Measurements from ENCODE around the gene SIAH2.
A peak's percentile ranks its signal among the peaks of the same experiment; 100 is the strongest.

The SIAH2 gene

DNA sequence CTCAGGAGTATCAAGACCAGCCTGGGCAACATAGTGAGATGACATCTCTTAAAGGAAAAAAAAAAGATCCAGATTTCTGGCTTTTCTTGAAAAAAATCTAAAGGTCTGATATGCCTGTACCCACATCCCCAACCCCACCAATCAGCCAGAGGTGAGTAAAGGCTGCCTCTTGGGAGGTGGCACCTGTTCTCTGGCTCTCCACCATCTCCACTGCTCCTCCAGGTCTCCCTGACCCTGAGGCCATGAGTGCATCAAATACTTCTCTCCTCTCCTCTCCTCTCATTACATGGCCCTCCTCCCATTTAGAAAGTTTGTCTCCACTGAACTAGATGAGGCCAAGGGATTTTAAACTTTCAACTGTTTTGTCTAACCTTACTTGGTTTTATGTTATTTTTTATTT, 5.2 kb downstream of the SIAH2 start:
- Histone ChIP-seq H4K20me1 (peaks cover 22 to 95% (median 70%) of the 10 kb centered on the region in 11 experiments; a peak in 20 of 22 replicates), H3K36me3 (peaks cover 8 to 68% (median 57%) of the 10 kb centered on the region in 11 experiments), H3K27ac (no peak overlapping the region), H3K4me1 (peaks cover 27 to 49% (median 38%) of the 10 kb centered on the region in 10 experiments), H3K27me3 (no peaks in the 10 kb centered on the region), H3K4me2 (peak overlapping the region in 7 of 11 experiments; percentile 28 to 97 (median 89); a peak in 8 of 22 replicates), H3K4me3 (no peak overlapping the region), H3K9me3 (replicated peaks in 1 of 11) (peaks cover 0 to 16% (median 0%) of the 10 kb centered on the region in 11 experiments; a peak in 4 of 22 replicates), H3K9ac (no peak overlapping the region)
- TF ChIP-seq Cebpa-rat (IDR thresholded peaks at IDR 0.05), result no peak

DNA sequence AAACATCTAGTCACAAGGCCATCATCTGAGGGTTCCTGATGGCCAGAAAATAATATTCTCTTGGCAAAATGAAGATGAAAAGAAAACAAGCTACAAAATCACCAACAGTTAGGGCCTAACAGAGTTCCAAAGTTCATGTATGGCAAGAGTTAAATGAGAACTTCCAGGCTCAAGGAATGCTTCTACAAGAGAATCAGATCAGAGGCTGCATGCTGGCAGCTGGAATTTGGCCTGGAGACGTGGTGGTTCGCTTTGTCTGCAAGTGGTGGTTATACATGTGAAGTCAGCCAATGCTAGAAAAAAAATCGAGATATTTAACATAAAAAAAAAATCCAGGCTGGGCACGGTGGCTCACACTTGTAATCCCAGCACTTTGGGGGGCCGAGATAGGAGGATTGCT, 5.6 kb downstream of the SIAH2 start:
- H3K27ac ChIP-seq, result no peak overlapping the region
- peaks cover 11 to 72% (median 58%) of the 10 kb centered on the region in 11 experiments for H3K36me3 ChIP-seq
- H3K4me1 ChIP-seq, result peaks cover 31 to 51% (median 39%) of the 10 kb centered on the region in 10 experiments
- H3K27me3 ChIP-seq, result no peaks in the 10 kb centered on the region
- peak overlapping the region in 4 of 11 experiments; percentile 86 to 96 (median 88); a peak in 4 of 22 replicates for H3K4me2 ChIP-seq
- H3K4me3 ChIP-seq, result no peak overlapping the region
- H3K9ac ChIP-seq, result no peak overlapping the region
- TF ChIP-seq Cebpa-rat (IDR thresholded peaks at IDR 0.05), result no peak
- peaks cover 24 to 95% (median 71%) of the 10 kb centered on the region in 11 experiments; a peak in 20 of 22 replicates for H4K20me1 ChIP-seq
- H3K9me3 ChIP-seq (replicated peaks in 1 of 11), result peaks cover 0 to 16% (median 0%) of the 10 kb centered on the region in 11 experiments; a peak in 4 of 22 replicates

DNA sequence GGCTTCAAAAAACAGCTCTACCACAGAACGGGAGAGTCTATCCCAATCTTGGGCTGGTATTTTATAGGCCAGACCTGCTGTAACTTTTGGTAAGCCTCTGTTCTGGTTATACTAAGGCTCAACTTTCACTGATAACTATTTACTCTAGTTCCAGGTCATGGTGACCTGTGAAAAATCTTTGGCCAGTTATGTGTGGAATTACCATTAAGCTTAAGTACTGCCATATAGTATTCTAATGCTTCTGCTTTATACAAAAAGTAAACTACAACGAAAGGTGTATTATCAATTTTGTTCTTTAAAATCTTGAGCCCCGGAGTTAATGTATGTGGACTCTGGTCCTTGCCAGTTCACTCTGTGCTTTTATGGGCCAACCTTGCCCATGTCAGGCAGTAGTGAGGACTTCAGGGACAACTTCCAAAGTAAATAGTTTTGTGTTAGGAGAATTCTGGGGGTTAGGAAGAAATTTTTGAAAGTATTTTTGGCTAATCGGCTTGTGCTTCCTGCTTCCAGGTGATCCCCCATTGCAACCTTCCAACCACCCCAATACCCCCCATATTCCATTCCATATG, 6.4 kb downstream of the SIAH2 start:
- no peak for TF ChIP-seq Cebpa-rat (IDR thresholded peaks at IDR 0.05)
- Histone ChIP-seq H3K9ac (no peak overlapping the region), H3K27me3 (no peaks in the 10 kb centered on the region)

DNA sequence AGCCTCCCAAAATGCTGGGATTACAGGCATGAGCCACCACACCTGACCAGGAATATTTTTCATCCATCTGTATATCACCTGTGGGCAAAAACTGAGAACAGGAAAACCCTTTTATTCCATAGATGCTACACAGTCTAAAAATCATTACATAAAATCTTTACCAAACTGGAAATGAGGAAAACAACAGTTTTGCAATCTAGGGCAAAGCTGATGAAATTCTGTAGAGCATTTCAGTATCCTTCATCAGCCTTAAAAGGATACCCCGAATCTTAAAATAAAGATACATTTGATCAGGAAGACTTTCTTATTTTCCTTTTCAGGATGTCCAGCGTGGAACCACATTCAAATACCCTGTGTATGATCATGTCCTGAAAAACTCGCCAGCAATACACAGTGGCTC, 7.1 kb downstream of the SIAH2 start:
- Histone ChIP-seq H3K4me1 (peaks cover 36 to 58% (median 47%) of the 10 kb centered on the region in 10 experiments), H3K27ac (peak overlapping the region in 3 of 11 experiments; percentile 11 to 32 (median 11); a peak in 3 of 22 replicates), H3K9ac (no peak overlapping the region), H3K9me3 (replicated peaks in 1 of 11) (peaks cover 0 to 16% (median 0%) of the 10 kb centered on the region in 11 experiments; a peak in 4 of 22 replicates), H3K4me3 (no peak overlapping the region), H3K27me3 (no peaks in the 10 kb centered on the region), H3K4me2 (peak overlapping the region in 4 of 11 experiments; percentile 3 to 31 (median 25); a peak in 4 of 22 replicates), H4K20me1 (peaks cover 25 to 95% (median 72%) of the 10 kb centered on the region in 11 experiments; a peak in 20 of 22 replicates), H3K36me3 (peaks cover 11 to 86% (median 66%) of the 10 kb centered on the region in 11 experiments)
- no peak for TF ChIP-seq Cebpa-rat (IDR thresholded peaks at IDR 0.05)

More for the DNA sequence above, 6.4 kb downstream of the SIAH2 start:
- Histone ChIP-seq H3K36me3 (peaks cover 11 to 80% (median 63%) of the 10 kb centered on the region in 11 experiments), H3K4me1 (peaks cover 34 to 56% (median 46%) of the 10 kb centered on the region in 10 experiments), H4K20me1 (peaks cover 27 to 95% (median 72%) of the 10 kb centered on the region in 11 experiments; a peak in 20 of 22 replicates), H3K9me3 (replicated peaks in 1 of 11) (peaks cover 0 to 16% (median 0%) of the 10 kb centered on the region in 11 experiments; a peak in 4 of 22 replicates), H3K4me2 (peak overlapping the region in 4 of 11 experiments; percentile 10 to 31 (median 25); a peak in 4 of 22 replicates), H3K4me3 (no peak overlapping the region), H3K27ac (peak overlapping the region in 2 of 11 experiments; percentile 11 to 32; a peak in 3 of 22 replicates)

DNA sequence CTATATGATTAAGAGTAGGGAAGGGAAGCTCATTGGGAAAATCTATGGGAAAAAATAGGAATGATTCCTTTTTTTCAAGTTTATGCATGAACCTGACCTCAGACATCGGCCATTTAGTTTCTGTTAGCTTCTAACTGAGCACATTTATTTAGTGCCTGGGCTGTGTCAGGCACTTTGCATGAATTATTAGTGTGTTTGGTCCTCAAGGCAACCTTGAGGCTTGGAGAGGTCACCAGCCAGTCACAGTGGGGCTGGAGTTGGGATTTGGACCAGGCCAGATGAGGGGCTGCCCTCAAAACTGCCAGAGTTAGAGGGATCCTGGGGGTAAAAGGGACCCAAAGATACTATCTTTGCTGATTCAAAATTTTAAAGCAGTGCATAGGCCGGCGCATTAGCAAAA, 8.1 kb downstream of the SIAH2 start:
- H3K4me3 ChIP-seq, result no peak overlapping the region
- H3K4me1 ChIP-seq, result peaks cover 31 to 58% (median 48%) of the 10 kb centered on the region in 10 experiments
- no peak overlapping the region for H3K9ac ChIP-seq
- TF ChIP-seq Cebpa-rat (IDR thresholded peaks at IDR 0.05), result no peak
- no peaks in the 10 kb centered on the region for H3K27me3 ChIP-seq
- H3K4me2 ChIP-seq, result no peak overlapping the region
- peaks cover 0 to 16% (median 0%) of the 10 kb centered on the region in 11 experiments; a peak in 4 of 22 replicates for H3K9me3 ChIP-seq (replicated peaks in 1 of 11)
- H3K27ac ChIP-seq, result no peak overlapping the region
- peaks cover 11 to 92% (median 69%) of the 10 kb centered on the region in 11 experiments for H3K36me3 ChIP-seq
- peaks cover 18 to 95% (median 69%) of the 10 kb centered on the region in 11 experiments; a peak in 19 of 22 replicates for H4K20me1 ChIP-seq

DNA sequence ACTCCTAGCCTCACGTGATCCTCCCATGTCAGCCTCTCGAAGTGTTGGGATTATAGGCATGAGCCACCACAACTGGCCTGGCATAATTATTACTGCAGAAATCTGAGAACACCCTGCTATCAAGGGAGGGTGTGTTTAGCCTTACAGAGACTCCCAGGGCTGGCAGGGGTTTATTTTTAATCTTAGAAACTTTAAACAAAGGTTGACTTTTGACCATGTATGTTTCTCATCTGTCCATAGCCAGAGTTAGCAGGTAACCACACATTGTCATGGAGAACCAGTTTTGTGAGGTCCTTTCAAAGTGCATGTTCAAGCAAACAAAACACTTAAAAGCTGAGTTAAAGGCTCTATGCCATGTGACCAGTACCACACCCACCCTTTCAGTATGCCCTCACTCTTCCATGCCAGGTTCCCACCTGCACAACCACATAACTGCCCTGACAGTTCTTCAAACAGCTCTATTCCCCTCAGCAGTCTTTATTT, 11.1 kb downstream of the SIAH2 start:
- Histone ChIP-seq H3K4me2 (peak overlapping the region in 4 of 11 experiments; percentile 3 to 35 (median 19); a peak in 4 of 22 replicates), H3K9me3 (replicated peaks in 1 of 11) (peaks cover 0 to 14% (median 0%) of the 10 kb centered on the region in 11 experiments; a peak in 4 of 22 replicates), H3K36me3 (peaks cover 11 to 64% (median 45%) of the 10 kb centered on the region in 11 experiments), H4K20me1 (peaks cover 36 to 95% (median 72%) of the 10 kb centered on the region in 11 experiments; a peak in 18 of 22 replicates), H3K27ac (no peak overlapping the region), H3K4me3 (no peak overlapping the region), H3K27me3 (no peaks in the 10 kb centered on the region), H3K4me1 (peaks cover 33 to 66% (median 54%) of the 10 kb centered on the region in 10 experiments), H3K9ac (no peak overlapping the region)
- TF ChIP-seq Cebpa-rat (IDR thresholded peaks at IDR 0.05), result no peak

DNA sequence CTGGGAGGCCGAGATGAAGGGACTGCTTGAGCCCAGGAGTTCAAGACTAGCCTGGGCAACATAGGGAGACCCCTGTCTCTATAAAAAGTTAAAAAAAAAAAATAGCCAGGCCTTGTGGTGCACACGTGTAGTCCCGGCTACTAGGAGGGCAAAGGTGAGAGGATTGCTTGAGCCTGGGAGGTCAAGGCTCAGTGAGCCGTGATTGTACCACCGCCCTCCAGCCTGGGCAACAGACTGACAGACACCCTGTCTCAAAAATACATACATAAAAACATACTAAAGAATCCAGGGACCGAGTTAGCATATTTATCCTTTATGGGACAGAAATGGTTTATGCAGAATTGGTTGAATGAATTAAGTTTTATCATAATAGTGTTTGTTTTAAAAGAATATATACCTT, 13.7 kb downstream of the SIAH2 start:
- H3K4me1 ChIP-seq, result peaks cover 48 to 88% (median 74%) of the 10 kb centered on the region in 10 experiments
- H3K4me3 ChIP-seq, result no peak overlapping the region
- H3K4me2 ChIP-seq, result peak overlapping the region in 10 of 11 experiments; percentile 8 to 87 (median 64); a peak in 16 of 22 replicates
- no peak for TF ChIP-seq Cebpa-rat (IDR thresholded peaks at IDR 0.05)
- peaks cover 11 to 44% (median 28%) of the 10 kb centered on the region in 11 experiments for H3K36me3 ChIP-seq
- H3K27me3 ChIP-seq, result no peaks in the 10 kb centered on the region
- H3K9ac ChIP-seq, result no peak overlapping the region
- H3K9me3 ChIP-seq (replicated peaks in 1 of 11), result no peaks in the 10 kb centered on the region
- H3K27ac ChIP-seq, result peak overlapping the region in 3 of 11 experiments; percentile 16 to 45 (median 37); a peak in 3 of 22 replicates
- H4K20me1 ChIP-seq, result peaks cover 48 to 100% (median 88%) of the 10 kb centered on the region in 11 experiments; a peak in 18 of 22 replicates

DNA sequence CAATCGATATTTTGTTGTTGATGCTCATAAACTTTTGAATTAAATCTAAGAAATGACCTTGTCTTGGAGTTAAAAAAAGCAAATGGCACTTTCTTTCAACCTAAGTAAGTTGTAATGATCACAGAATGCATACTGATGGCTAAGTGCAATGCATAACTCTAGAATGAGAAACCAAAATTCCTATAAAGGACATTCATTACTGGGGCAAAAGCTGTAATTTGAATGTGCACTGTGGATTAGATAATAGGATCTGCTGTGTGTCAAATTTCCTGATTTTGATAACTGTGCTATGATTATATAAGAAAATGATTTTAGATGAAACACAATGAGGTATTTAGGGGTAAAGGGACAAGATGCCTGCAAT, 14.3 kb downstream of the SIAH2 start:
- peaks cover 54 to 100% (median 93%) of the 10 kb centered on the region in 11 experiments; a peak in 19 of 22 replicates for H4K20me1 ChIP-seq
- H3K27me3 ChIP-seq, result no peaks in the 10 kb centered on the region
- H3K4me1 ChIP-seq, result peaks cover 54 to 93% (median 80%) of the 10 kb centered on the region in 10 experiments
- peak overlapping the region; percentile 58 to 87 (median 69); a peak in 20 of 22 replicates for H3K4me2 ChIP-seq
- H3K4me3 ChIP-seq, result no peak overlapping the region
- H3K36me3 ChIP-seq, result peaks cover 11 to 38% (median 23%) of the 10 kb centered on the region in 11 experiments; a peak in 21 of 22 replicates
- H3K27ac ChIP-seq, result peak overlapping the region in 6 of 11 experiments; percentile 3 to 51 (median 38); a peak in 10 of 22 replicates
- no peak for TF ChIP-seq Cebpa-rat (IDR thresholded peaks at IDR 0.05)
- no peak overlapping the region for H3K9ac ChIP-seq
- no peaks in the 10 kb centered on the region for H3K9me3 ChIP-seq (replicated peaks in 1 of 11)

All from BLaER1 treated with 17β-estradiol and CSF1 and Interleukin-3, amounts not matched to agents 10 nM and 100 nM (cell line).